Measurements from ENCODE around the gene PHF12.

PHF12 gene

DNA sequence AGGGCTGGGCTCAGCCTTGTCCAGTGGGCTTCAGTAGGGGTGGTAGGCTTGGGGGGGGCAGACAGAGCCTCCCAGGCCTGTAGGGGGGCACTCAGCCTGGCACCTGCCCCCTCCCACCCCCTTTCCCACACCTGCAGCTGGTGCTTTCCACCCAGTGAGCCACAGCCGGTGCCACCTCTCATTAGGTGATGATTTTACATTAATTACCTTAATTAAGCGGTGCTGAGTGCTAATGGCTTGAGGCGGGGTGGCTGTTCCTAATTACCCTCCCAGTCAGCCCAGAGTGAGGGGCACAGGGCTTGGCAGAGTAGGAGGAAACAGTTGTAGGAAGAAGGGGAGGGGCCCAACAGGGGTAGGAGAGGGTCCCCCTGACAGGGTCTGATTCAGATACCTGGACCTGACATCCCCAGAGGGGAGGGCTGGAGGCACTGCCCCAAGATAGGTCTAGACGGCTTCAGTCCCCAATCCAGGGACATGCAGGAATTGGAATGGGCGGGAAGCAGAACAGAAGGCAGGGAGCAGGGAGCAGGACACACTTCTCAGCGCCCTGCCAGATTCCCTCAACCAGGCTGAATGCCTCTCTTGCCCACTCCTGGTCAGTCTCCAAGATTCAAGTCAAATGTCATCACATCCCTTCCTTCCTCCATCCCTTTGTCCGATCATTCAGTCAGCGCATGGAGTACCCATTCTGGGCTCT is 26.5 kb upstream of the PHF12 start:
- no peak for FAIRE-seq
- no peak for DNase-seq (ENCODE audit: extremely low spot score, insufficient read length, low read depth)

- DNase-seq (ENCODE audit: extremely low spot score, insufficient read length, low read depth) (no peak), FAIRE-seq (no peak)
These were observed 24.3 kb upstream of the PHF12 start for GRCh38 chr17:28975646-28976045.

DNA sequence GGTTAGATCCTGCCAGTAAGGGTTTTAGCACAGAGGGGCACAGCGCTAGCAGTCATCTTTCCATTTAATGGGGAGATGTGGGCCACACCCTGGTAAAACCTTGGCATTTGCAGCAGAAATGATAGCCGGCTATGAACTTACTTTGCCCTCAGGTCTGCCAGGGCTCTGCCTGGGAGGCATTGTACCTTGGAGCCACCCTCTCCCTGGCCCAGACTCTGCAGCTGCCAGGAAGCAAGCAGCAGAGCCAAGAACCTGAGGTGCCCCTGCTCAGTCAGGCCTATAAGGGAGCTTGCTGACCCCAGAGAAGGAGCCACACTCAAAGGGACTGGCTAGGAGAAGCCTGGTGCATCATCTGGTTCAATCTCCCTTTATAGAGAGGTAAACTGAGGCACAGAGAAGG is 23.7 kb upstream of the PHF12 start:
- no peak for DNase-seq (ENCODE audit: extremely low spot score, insufficient read length, low read depth)
- FAIRE-seq = no peak

- no peak for DNase-seq (ENCODE audit: extremely low spot score, insufficient read length, low read depth)
- no peak for FAIRE-seq
These were observed 23.1 kb upstream of the PHF12 start for GRCh38 chr17:28974451-28974850.

- no peak for FAIRE-seq
- DNase-seq (ENCODE audit: extremely low spot score, insufficient read length, low read depth) = no peak
These were observed 22.1 kb upstream of the PHF12 start for GRCh38 chr17:28973425-28973824.

- FAIRE-seq = no peak
- no peak for DNase-seq (ENCODE audit: extremely low spot score, insufficient read length, low read depth)
These were observed 21.1 kb upstream of the PHF12 start for GRCh38 chr17:28972437-28972836.

GRCh38 chr17:28970879-28971278 is 19.6 kb upstream of the PHF12 start:
- no peak for DNase-seq (ENCODE audit: extremely low spot score, insufficient read length, low read depth)
- no peak for FAIRE-seq

DNA sequence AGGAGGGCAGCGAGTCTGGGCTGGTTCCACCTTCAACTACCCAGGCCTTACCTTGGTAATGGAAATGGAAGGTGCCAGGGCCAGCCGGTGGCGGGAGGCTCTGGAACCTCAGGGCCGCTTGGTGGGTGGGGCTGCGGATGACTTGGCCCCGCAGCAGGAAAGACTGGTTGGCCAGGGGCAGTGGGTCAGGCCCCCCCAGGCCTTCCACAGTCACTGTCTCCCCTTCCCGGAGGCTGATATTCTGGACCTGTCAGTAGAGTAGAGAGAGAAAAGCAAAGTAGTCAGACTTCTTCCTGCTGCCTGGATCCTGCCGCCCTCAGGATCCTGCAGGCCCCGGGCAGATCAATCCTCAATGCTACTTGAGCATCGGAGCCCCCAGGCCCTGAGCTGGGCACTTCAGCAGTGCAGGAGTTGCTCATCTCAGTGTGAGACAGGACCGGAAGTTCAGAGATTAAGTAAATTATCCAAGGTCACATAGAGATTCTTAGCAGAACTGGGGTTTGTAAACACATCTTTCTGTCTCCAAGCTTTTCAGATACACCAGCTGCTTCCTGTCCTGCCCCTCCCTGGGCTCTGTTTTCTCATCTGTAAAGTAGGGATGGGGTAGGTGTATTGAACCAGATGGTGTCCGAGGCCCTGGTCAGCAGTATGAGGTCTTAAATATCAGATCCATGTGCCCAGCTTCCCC is 18.5 kb upstream of the PHF12 start:
- no peak for DNase-seq (ENCODE audit: extremely low spot score, insufficient read length, low read depth)
- no peak for FAIRE-seq

- no peak for DNase-seq (ENCODE audit: extremely low spot score, insufficient read length, low read depth)
- FAIRE-seq = no peak
These were observed 17.6 kb upstream of the PHF12 start for GRCh38 chr17:28968914-28969295.

- no peak for DNase-seq (ENCODE audit: extremely low spot score, insufficient read length, low read depth)
- FAIRE-seq = no peak
These were observed 17.1 kb upstream of the PHF12 start for GRCh38 chr17:28968231-28968913.

- DNase-seq (ENCODE audit: extremely low spot score, insufficient read length, low read depth) = no peak
- no peak for FAIRE-seq
These were observed 16.2 kb upstream of the PHF12 start for GRCh38 chr17:28967221-28968135.

- FAIRE-seq (no peak), DNase-seq (ENCODE audit: extremely low spot score, insufficient read length, low read depth) (no peak)
These were observed 12.5 kb upstream of the PHF12 start for GRCh38 chr17:28963841-28964240.

DNA sequence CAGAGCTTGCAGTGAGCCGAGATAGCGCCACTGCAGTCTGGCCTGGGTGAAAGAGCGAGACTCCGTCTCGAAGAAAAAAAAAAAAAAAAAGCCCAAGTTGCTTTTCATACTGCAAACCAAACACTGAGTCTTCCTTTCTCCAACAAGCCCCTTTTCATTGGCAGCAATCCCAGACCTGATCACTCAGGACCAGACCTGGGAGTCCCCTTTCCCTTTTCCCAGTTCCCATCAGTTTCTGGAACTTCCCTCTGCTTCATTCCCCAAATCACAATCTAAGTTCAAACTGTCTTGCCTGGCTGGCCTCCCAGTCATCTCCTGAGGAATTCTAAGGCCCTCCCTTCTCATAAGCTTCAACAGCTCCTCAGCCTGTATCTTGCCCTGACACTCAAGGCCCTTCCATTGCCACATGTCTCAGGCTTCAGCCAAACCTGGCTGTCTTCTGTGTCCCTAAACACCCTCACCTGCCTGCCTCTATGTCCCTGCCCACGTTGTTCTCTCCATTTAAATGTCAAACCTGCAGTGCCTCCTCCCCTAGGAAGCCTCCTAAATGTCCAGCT is 11.8 kb upstream of the PHF12 start:
- DNase-seq (ENCODE audit: extremely low spot score, insufficient read length, low read depth) (no peak), FAIRE-seq (no peak)

DNA sequence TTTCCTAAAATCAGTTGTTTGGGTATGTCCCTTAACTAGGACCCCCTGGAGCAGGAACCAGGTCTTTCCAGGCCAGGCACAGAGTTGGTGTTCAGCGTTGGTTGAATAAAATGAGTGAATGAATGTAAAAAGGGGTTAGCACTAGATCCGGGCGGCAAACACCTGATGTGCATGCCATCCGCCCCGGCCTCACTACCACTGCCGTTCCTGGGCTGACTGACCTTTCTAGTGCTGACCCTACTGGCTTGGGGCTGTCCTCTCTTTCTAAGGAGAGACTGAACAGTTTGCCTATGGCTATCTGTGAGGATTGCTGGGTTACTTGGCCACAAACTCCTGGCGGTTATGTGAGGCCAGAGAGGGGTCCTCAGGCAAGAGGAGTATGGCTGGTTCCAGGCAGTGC is 10.1 kb upstream of the PHF12 start:
- FAIRE-seq (no peak), DNase-seq (ENCODE audit: extremely low spot score, insufficient read length, low read depth) (no peak)

- DNase-seq (ENCODE audit: extremely low spot score, insufficient read length, low read depth) (no peak), FAIRE-seq (no peak)
These were observed 9.1 kb upstream of the PHF12 start for GRCh38 chr17:28960256-28961061.

- FAIRE-seq (no peak), DNase-seq (ENCODE audit: extremely low spot score, insufficient read length, low read depth) (no peak)
These were observed 8.2 kb upstream of the PHF12 start for GRCh38 chr17:28959471-28959871.

DNA sequence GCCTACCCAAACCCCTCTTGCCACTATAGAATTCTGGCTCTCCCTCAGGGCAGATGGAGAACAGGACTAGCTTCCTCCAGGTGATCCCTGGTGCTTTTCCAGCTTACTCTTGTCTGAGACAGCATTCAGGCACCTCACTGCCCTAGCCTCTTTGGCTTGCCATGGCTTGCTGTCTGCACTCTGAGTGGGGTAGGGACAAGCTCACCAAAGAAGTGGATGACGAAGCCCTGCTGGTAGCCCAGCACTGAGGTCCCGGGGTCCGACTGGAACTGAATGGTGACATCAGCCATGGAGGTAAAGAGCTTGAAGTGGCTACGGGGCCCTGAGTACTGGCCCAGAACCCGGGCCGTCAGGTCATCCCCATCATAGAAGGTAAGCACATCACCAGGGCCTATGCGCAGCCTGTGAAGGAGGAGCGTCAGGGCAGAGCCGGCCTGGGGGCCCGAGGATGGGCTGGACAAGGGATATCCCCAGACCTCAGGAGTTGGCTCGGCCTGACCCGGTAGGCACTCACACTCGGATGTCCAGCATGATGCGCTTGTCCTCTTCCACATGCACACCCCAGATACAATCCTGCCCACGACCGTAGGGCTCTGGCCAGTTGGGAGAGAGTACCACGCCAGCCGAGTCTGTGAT is 7.6 kb upstream of the PHF12 start:
- no peak for DNase-seq (ENCODE audit: extremely low spot score, insufficient read length, low read depth)
- FAIRE-seq = no peak

DNA sequence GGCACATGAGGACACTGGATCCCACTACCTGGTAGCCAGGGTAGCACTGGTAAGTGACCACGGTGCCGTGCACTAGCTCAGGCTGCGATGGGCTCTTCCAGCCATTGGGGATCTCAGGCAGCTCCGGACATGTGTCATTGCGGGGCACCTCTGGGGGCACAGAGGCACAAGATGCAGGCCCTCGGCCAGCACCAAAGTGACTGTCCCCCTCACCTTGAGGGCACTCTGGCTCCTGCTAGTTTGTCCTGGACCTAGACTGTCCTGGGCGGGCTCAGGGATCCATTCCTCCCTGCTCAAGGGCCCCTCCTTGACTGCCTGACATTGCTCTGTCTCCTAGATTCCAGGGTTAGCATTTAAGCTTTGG is 6.7 kb upstream of the PHF12 start:
- DNase-seq (ENCODE audit: extremely low spot score, insufficient read length, low read depth) (no peak), FAIRE-seq (no peak)
